ENCODE data around the gene COL2A1. TPM values are rescaled to one million over a fixed set of nuclear protein-coding genes. Genes with fewer than 3 reads are reported as not detected.
A peak's percentile ranks its signal among the peaks of the same experiment; 100 is the strongest.

Gene COL2A1
- total RNA-seq, 1 experiment from 2014 or later = 10.8 TPM

- Histone ChIP-seq H4K91ac (ENCODE audit: insufficient read length, low read depth, low read length) (no peak overlapping the region), H2BK20ac (ENCODE audit: low read depth, low read length, poor library complexity, severe bottlenecking) (no peak overlapping the region), H3K27ac (ENCODE audit: insufficient read length, low read depth, low read length) (no peak overlapping the region), H4K8ac (replicated peaks; ENCODE audit: insufficient read length, low read depth, low read length) (no peak overlapping the region), H3K14ac (ENCODE audit: insufficient read depth, low read length) (no peak overlapping the region), H4K20me1 (ENCODE audit: control insufficient read depth, insufficient read depth, insufficient read length) (no peaks in the 10 kb centered on the region), H3K9me3 (ENCODE audit: control insufficient read depth, low read depth, low read length) (no peaks in the 10 kb centered on the region), H3K23ac (ENCODE audit: insufficient read length, low read depth, low read length) (no peak overlapping the region), H3K18ac (ENCODE audit: insufficient read length, low read depth, low read length) (no peak overlapping the region), H3K27me3 (ENCODE audit: insufficient read depth, low read length) (no peaks in the 10 kb centered on the region), H3K79me1 (ENCODE audit: insufficient read depth, low read depth, low read length, poor library complexity, severe bottlenecking) (no peaks in the 10 kb centered on the region), H2BK12ac (ENCODE audit: insufficient read length, low read depth, low read length) (no peak overlapping the region), H3K79me2 (ENCODE audit: insufficient read depth, low read length) (no peaks in the 10 kb centered on the region), H3K4me2 (ENCODE audit: insufficient read depth, insufficient read length, low read length) (no peak overlapping the region), H2AK5ac (ENCODE audit: insufficient read length, low read length) (no peak overlapping the region), H2AFZ (ENCODE audit: low read length) (no peak overlapping the region), H2BK5ac (ENCODE audit: insufficient read length, low read length) (no peak overlapping the region), H3K4ac (ENCODE audit: low read depth, low read length) (no peak overlapping the region), H2BK15ac (ENCODE audit: low read depth, low read length) (no peak overlapping the region), H3K4me1 (ENCODE audit: insufficient read depth, low read length) (no peaks in the 10 kb centered on the region), H4K5ac (ENCODE audit: insufficient read length, low read depth, low read length) (no peak overlapping the region), H3K23me2 (ENCODE audit: insufficient read length, low read depth, low read length, poor library complexity, severe bottlenecking) (no peaks in the 10 kb centered on the region), H3T11ph (ENCODE audit: low read length) (no peak overlapping the region), H3K9ac (ENCODE audit: extremely low read depth, insufficient read length, low read length) (no peak overlapping the region), H3K56ac (ENCODE audit: insufficient read length, low read depth, low read length) (no peak overlapping the region), H2BK120ac (ENCODE audit: low read depth, low read length, poor library complexity, severe bottlenecking) (no peak overlapping the region)
- no peak for TF ChIP-seq CTCF (conservative IDR thresholded peaks at IDR 0.05)
- peaks cover 0 to 3% of the 10 kb centered on the region in 2 experiments; a peak in 1 of 5 replicates for H3K9me3 Mint-ChIP-seq
- H3K27me3 Mint-ChIP-seq (ENCODE audit: low read depth) = peaks cover 72% of the 10 kb centered on the region
- no CpG with 5 or more reads among the region's 11 CpGs for WGBS (ENCODE audit: extremely low coverage, insufficient read length, low lambda C conversion rate)
- H3K4me1 Mint-ChIP-seq = peaks cover 4 to 9% of the 10 kb centered on the region in 2 experiments; a peak in 3 of 4 replicates
- H3K4me3 Mint-ChIP-seq = no peak overlapping the region
- peaks cover 0 to 1% (median 0%) of the 10 kb centered on the region in 3 experiments; a peak in 1 of 7 replicates for H3K36me3 Mint-ChIP-seq (ENCODE audit: insufficient read depth in 1 of 3, low read depth in 3 of 3)
- DNase-seq = no peak
- H3K27ac Mint-ChIP-seq = peak overlapping the region in 1 of 3 experiments; percentile 52; a peak in 1 of 7 replicates
These were observed 21.5 kb downstream of the COL2A1 start for GRCh38 chr12:47982770-47983169.

All from H9 (cell line).